GM19455 (cell line): ENCODE measurements around the gene CLASP1.
"Not testable (repeated sequence)": the region's sequence is repeated elsewhere in the genome, so short reads cannot be mapped to it uniquely, and the experiment has no call there.

Source experiments
- ATAC-seq: cut with Tn5 transposase; IDR thresholded peaks from one replicate; pipeline ENCODE4 v1.9.1; 2021; ENCODE audit not compliant: unreplicated experiment

The CLASP1 gene

GRCh38 chr2:121334581-121335293, 314.5 kb downstream of the CLASP1 start:
- no peak for ATAC-seq

DNA sequence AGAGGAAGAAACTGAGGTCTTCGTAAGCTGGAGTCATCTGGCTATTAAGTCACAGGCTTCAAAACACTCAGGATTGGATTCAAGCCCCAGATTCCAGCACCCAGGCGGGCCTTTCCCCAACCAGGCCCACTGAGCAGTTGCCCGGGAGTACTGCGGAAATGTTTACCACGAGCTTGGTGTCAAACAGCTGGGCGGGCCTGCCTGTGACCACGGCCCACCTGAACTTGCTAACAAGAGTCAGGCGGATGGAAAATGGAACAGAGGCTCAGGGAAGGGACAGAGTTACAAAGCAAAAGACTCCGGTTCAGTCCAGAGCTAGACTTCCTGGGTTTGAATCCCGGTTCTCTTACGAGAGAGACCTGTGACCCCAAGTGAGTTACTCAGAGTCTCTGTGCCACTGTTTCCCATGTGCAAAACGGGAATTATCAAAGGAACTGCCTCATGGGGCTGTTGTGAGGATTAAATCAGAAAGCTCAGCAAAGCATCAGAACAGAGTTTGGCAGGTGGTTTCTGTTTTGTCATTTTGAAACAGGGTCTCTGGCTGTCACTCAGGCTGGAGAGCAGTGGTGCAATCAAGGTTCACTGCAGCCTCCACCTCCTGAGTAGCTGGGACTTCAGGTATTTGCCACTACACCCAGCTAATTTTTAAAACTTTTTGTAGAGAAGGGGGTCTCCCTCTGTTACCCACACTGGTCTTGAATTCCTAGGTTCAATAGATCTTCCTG, 315.3 kb downstream of the CLASP1 start:
- peak; percentile 88 for ATAC-seq

DNA sequence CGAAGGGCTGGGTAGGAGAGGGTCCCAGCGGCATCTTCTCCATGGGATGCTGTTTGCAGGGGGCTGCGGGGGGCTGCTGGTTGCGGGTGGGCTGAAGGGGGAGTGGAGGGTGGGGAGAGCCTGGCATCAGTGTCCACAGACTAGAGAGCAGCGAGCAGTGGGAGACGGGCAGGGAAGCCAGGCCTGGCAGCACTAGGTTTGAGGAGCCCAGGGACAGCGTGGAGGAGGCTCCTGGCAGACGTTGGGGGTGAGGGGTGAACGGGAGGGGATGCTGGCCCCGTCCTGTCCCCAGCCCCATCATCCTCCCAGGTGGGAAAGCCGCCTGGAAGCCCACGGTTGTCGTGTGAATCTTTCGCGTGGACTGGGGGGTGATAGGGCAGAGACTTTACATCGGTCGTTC, 316.0 kb downstream of the CLASP1 start:
- ATAC-seq: no peak

GRCh38 chr2:121331324-121331723, 317.9 kb downstream of the CLASP1 start:
- not testable (repeated sequence) for ATAC-seq

DNA sequence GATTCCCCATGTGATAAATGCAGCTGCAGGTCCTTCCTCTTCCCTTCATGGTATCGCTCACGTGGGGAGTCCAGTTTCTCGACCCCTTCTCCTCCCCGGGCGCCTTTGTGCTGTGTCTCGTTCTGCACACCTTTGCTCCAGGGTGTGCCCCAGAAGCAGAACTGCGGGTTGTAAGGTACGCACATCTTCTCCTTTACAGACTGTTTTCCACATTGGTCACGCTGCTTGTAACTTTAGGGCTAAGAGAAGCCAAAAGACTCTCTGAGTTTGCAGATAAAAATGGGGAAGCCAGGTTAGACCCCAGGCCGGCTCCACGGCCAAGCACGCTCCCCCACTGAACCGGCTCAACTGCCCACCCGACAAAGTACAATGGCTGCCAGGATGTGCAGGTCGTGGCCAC, 318.3 kb downstream of the CLASP1 start:
- ATAC-seq: no peak

DNA sequence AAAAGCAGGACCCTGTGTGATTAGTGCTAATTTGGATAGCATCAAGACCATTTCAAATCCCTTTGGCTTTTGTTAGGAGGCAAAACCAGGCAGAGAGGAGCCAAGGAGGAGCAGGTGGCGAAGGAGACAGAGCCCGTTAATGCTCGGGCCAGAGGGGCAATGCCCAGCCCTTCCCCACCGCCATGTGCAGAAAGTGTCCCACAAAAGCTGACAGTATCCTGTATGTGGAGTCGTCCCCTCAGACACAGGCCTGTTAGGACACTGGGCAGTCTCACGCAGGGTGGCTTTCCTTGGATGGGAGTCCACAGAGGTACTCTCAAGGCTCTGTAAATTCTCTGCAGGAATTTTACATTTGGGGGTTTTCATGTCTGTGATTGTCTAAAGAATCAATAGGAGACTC, 319.5 kb downstream of the CLASP1 start:
- ATAC-seq: no peak

DNA sequence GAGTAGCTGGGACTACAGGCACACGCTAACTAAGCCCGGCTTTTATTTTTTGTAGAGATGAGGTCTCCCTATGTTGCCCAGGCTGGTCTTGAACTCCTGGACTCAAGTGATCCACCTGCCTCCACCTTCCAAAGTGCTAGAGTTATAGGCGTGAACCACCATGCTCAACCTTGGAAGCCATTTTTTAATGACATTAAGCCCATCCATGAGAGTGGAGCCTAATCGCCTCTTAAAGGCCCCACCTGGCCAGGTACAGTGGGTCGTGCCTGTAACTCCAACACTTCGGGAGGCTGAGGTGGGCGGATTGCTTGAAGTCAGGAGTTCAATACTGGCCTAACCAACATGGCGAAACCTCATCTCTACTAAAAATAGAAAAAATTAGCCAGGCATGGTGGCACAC, 322.6 kb downstream of the CLASP1 start:
- ATAC-seq: no peak

- ATAC-seq: no peak
Measured at GRCh38 chr2:121324601-121325000, 324.7 kb downstream of the CLASP1 start.

- no peak for ATAC-seq
Measured at GRCh38 chr2:121321476-121321875, 327.8 kb downstream of the CLASP1 start.

GRCh38 chr2:121319941-121320340, 329.3 kb downstream of the CLASP1 start:
- no peak for ATAC-seq

DNA sequence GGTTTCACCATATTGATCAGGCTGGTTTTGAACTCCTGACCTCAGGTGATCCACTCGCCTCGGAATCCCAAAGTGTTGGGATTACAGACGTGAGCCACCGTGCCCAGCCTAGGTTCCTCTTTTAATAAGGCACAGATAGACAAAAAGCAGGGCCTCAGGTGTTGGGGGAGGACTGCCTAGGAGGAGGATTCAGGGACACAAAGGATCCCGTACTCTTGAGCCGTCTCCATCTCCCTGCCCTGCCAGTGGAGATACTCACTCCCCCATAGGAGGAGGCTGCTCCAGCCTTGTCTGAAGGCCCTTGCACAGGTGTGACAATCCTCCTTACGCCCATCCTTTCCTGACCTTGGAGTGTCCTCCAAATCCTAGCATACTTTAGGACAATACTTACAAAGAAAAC, 332.3 kb downstream of the CLASP1 start:
- no peak for ATAC-seq

- ATAC-seq: not testable (repeated sequence)
Measured at GRCh38 chr2:121313701-121314100, 335.6 kb downstream of the CLASP1 start.

DNA sequence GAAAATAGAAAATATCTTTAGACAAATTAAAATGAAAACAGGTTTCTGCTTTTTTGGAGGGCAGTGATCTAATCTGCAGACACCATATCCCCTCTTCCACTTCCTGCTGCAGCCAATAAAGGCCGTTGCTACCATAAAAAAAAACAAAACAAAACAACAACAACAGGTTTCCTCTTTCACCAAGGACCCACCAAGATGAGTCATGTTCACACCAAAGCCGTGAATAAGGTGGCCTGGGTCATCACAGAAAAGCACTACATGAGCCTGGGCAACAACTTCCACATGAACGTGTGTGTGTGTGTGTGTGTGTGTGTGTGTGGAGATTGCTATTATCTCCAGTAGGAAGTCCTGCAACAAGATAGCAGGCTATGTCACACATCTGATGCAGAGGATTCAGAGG, 339.5 kb downstream of the CLASP1 start:
- no peak for ATAC-seq

DNA sequence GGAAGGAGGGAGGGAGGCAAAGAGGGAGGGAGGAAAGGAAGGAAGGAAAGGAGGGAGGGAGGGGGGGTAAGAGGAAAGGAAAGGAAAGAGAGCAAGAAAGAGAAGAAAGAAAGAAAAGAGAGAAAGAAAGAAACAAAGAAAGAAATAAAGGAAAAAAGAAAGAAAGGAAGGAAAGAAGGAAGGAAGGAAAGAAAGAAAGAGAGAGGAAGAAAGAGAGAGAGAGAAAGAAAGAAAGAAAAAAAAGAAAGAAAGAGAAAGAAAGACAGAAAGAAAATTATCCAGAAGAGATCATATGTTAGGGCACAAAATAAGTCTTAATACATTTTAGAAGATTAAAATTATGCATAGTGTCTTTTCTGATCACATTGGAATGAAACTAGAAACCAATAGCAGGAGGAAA, 339.9 kb downstream of the CLASP1 start:
- ATAC-seq: no peak

- no peak for ATAC-seq
Measured at GRCh38 chr2:121307048-121307447, 342.2 kb downstream of the CLASP1 start.

GRCh38 chr2:121304941-121305340, 344.3 kb downstream of the CLASP1 start:
- no peak for ATAC-seq

GRCh38 chr2:121303531-121304263, 345.6 kb downstream of the CLASP1 start:
- ATAC-seq: no peak

- not testable (repeated sequence) for ATAC-seq
Measured at GRCh38 chr2:121301190-121301589, 348.1 kb downstream of the CLASP1 start.

DNA sequence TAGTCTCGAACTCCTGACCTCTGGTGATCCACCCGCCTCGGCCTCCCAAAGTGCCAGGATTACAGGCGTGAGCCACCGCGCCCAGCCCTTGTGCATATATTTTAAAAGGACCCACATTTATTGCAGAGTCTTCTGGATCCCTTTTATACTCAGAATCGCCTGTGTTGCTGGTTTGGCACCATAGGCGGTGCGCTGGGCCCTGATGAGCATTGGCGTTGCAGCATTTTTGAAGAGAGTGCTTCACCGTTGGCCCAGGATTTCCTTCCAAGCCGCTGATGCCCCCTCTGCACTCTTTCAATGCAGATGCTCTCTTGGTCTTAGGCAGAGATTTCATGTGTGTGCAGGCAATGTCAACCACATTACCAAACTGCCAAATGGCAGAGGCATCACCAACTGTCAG, 350.8 kb downstream of the CLASP1 start:
- no peak for ATAC-seq

GRCh38 chr2:121297866-121298265, 351.4 kb downstream of the CLASP1 start:
- ATAC-seq: not testable (repeated sequence)

- no peak for ATAC-seq
Measured at GRCh38 chr2:121297217-121297830, 351.9 kb downstream of the CLASP1 start.
